Brain microvascular endothelial cell (primary cell): ENCODE results near the gene RUNX1.

ENCODE experiments used
- DNase-seq: peaks from one replicate; pipeline ENCODE4 v3.0.0-alpha.2; 2020
- H3K27ac ChIP-seq: fragments of 250-450 bp; sonication (Bioruptor Pico); 2 replicates; pipeline ENCODE4 v1.5.1; 2020; ENCODE audit warnings: mild to moderate bottlenecking, moderate library complexity
- H3K27me3 ChIP-seq: fragments of 250-450 bp; sonication (Bioruptor Pico); replicated peaks from 2 replicates; pipeline ENCODE4 v1.5.1; 2020; ENCODE audit warnings: mild to moderate bottlenecking
- H3K36me3 ChIP-seq: fragments of 250-450 bp; sonication (Bioruptor Pico); replicated peaks from 2 replicates; pipeline ENCODE4 v1.5.1; 2020; ENCODE audit warnings: mild to moderate bottlenecking
- H3K4me3 ChIP-seq: 2 replicates; pipeline ENCODE4 v1.5.1; 2011; ENCODE audit warnings: low read depth, mild to moderate bottlenecking, control low read depth, low read length, moderate library complexity
- in situ Hi-C: cut with HindIII; loops from 2 replicates; pipeline ENCODE4 v1.10.0; 2017; ENCODE audit warnings: low sequenced_read_pairs, low pct_ligation_motif_present
- TF ChIP-seq, protein P1 (sequence below): IDR thresholded peaks from 2 replicates; pipeline ENCODE4 v1.5.1; 2011; ENCODE audit warnings: low read depth, mild to moderate bottlenecking, moderate library complexity, low read length, control low read depth, inconsistent platforms; ENCODE audit errors: missing control alignments

The RUNX1 gene

DNA sequence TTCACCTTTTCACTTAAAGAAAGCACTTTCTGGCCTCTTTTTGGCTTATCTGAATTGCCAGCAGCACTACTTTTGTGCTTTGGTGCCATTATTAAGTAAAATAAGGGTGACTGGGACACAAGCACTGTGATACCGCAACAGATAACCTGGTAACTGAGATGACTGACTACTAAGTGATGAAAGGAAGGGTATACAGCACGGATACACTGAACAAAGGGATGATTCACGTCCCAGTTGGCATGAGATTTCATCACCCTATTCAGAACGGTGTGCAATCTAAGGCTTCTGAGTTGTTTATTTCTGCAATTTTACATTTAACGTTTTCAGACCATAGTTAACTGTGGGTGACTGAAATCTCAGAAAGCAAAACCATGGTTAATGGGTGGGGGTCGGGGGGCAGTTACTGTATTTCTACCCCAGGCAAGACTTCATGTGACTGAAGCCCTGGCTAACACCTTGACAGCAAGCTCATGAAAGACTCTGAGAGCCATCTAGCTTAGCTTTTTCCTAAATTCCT is 277.5 kb downstream of the RUNX1 start:
- Histone ChIP-seq H3K36me3 (no peaks in the 10 kb centered on the region), H3K27ac (no peak overlapping the region), H3K4me3 (no peak overlapping the region), H3K27me3 (no peaks in the 10 kb centered on the region)
- TF ChIP-seq, protein P1, sequence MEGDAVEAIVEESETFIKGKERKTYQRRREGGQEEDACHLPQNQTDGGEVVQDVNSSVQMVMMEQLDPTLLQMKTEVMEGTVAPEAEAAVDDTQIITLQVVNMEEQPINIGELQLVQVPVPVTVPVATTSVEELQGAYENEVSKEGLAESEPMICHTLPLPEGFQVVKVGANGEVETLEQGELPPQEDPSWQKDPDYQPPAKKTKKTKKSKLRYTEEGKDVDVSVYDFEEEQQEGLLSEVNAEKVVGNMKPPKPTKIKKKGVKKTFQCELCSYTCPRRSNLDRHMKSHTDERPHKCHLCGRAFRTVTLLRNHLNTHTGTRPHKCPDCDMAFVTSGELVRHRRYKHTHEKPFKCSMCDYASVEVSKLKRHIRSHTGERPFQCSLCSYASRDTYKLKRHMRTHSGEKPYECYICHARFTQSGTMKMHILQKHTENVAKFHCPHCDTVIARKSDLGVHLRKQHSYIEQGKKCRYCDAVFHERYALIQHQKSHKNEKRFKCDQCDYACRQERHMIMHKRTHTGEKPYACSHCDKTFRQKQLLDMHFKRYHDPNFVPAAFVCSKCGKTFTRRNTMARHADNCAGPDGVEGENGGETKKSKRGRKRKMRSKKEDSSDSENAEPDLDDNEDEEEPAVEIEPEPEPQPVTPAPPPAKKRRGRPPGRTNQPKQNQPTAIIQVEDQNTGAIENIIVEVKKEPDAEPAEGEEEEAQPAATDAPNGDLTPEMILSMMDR: no peak
- peak; percentile 39 for DNase-seq
- in situ Hi-C loops: no loop called here

DNA sequence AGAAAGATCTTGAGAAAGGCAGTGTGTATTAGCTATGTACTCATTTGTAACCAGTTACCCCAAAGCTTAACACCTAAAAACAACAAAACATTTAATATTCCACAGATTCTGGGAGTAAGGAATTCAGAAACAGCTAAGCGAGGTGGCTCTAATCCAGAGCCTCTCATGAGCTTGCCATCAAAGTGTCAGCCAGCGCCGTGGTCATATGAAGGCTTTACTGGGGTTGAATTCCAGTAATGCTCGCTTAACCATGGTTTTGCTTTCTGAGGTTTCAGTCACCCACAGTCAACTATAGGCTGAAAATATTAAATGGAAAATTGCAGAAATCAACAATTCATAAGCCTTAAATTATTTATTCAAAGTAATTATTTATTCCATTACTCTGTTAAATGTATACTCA is 278.5 kb downstream of the RUNX1 start:
- H3K27ac ChIP-seq: no peak overlapping the region
- H3K27me3 ChIP-seq: no peaks in the 10 kb centered on the region
- no peak overlapping the region for H3K4me3 ChIP-seq
- DNase-seq: no peak
- no peaks in the 10 kb centered on the region for H3K36me3 ChIP-seq
- TF ChIP-seq, protein P1: no peak
- in situ Hi-C loops: no loop called here

DNA sequence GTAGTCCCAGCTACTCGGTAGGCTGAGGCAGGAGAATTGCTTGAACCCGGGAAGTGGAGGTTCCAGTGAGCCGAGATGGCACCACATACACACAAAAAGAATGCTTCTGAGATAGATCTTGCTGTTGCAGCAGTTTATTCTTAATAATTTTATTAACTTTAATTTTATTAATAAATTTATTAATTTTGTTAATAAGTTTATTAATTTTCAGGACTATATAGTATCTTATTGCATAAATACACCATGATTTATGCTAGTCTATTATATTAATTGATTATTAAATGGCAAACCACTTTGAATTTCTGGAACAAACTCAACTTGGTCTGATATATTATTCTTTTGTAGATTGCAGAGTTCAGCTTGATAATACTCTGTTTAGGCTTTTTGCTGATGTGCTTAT is 280.8 kb downstream of the RUNX1 start:
- TF ChIP-seq, protein P1: no peak
- DNase-seq: no peak
- H3K4me3 ChIP-seq: no peak overlapping the region
- no peak overlapping the region for H3K27ac ChIP-seq
- in situ Hi-C loops: no loop called here
- H3K36me3 ChIP-seq: no peaks in the 10 kb centered on the region
- H3K27me3 ChIP-seq: no peaks in the 10 kb centered on the region

DNA sequence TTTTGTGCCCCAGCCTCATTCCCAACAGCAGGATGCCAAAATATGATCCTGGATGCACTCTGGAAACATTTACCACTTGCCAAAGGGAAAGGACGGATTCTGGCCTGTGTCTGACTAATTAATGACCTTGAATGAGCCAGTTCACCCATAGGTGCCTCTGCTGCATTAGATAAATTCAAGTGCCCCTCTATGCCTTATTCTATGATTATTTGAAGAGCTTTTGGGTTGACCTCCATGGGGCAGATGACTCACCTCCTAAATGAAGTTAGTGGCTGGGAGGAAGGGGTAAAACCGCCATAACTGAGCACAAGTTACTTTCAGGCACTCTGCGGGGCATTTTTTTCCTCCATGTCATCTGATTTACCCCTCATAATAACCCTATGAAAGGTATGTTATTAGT is 282.2 kb downstream of the RUNX1 start:
- Histone ChIP-seq H3K27me3 (no peaks in the 10 kb centered on the region), H3K27ac (no peak overlapping the region), H3K36me3 (no peaks in the 10 kb centered on the region), H3K4me3 (no peak overlapping the region)
- TF ChIP-seq, protein P1: no peak
- no peak for DNase-seq
- in situ Hi-C loops: no loop called here

DNA sequence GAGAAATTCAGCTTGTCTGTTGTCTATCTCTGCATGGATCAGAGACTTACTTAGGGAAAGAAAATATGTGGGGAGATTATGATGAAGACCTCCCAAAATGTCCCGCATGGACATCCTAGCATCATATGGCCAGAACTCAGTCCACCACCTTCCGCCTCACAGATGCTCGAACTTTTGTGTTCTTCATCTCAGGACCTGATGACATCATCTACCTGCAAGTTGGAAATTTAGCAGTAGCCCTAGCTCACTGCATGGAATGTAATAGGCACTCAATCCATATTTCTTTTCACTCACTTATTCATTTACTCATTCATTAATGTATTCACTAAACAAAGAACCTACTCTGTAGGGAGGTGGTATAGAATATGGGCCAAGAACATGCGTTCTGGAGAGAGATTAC is 283.5 kb downstream of the RUNX1 start:
- no peaks in the 10 kb centered on the region for H3K36me3 ChIP-seq
- TF ChIP-seq, protein P1: no peak
- no peak overlapping the region for H3K4me3 ChIP-seq
- no peak for DNase-seq
- in situ Hi-C loops: no loop called here
- no peak overlapping the region for H3K27ac ChIP-seq
- H3K27me3 ChIP-seq: no peaks in the 10 kb centered on the region

DNA sequence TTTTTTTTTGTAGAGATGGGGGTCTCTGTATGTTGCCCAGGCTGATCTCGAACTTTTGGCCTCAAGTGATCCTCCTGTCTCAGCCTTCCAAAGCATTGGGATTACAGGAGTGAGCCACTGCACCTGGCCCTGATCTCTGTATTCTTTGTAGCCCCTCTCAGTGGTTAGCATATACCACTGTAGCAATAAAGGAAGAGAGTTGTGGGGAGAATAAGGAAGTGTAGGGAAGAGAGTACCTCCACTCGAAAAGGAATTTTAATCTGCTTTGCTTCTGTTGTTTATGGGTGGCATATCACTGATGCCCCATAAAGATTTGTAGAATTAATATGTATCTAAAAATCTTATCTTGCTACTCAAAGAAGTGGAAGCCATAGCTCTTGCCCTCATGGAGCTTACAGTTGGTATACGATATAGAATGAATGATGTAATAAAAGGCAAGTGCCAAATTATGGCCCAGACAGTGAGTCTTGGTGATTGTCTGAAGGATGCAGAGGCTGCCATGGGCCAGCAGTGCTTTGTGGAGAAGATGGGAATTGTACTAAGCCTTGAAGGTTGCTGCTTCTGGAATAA is 284.3 kb downstream of the RUNX1 start:
- no peaks in the 10 kb centered on the region for H3K36me3 ChIP-seq
- H3K27me3 ChIP-seq: no peaks in the 10 kb centered on the region
- H3K27ac ChIP-seq: no peak overlapping the region
- TF ChIP-seq, protein P1: no peak
- DNase-seq: no peak
- no peak overlapping the region for H3K4me3 ChIP-seq
- in situ Hi-C loops: no loop called here
